ENCODE results near the gene AGK. TPM values are rescaled to one million over a fixed set of nuclear protein-coding genes. Genes with fewer than 3 reads are reported as not detected.

Gene AGK
- total RNA-seq, 1 experiment from 2014 or later: 32.2 TPM

DNA sequence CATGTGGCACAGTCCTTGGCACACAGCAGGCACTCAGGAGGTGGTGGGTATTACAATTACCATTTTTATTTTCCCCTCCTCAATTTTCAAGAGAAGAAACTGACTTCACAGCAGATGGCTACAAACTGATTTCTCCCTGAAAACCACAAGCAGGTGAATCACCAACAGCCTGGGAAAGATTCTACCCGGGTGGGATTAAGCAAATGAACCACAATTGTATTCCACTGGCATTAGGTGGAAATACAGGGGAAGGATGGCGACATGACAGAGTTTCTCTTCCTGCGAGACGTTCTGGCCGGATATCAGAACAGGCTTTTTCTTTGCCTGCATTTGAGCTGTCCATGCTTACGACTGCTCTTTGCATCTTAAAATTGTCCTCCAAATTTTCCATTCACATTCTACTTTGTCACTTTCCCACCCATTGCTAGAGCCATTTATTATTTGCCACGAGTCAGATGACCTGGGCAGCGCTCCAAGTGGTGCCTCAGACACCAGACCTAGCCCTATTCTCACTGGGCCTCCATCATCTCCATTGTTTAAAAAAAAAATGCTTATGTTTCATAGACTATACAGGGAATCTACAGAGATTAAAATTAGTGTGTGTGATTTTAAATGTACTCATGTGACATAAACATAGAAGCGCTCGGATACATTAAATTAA, 146.1 kb downstream of the AGK start (continued):
- TF ChIP-seq AFF4 (CRISPR knock-in tag; IDR thresholded peaks at IDR 0.05; ENCODE audit: borderline replicate concordance): no peak
- no peak for TF ChIP-seq JAZF1 (CRISPR knock-in tag; IDR thresholded peaks at IDR 0.05)
- no peak for TF ChIP-seq TEAD4 (CRISPR knock-in tag; IDR thresholded peaks at IDR 0.05)

GRCh38 chr7:141698247-141699015, 147.2 kb downstream of the AGK start:
- no peak overlapping the region for H3K27ac Mint-ChIP-seq
- H3K4me1 Mint-ChIP-seq: peaks cover 52% of the 10 kb centered on the region
- ChIA-PET CTCF (no interaction called here), POLR2A (no interaction called here)
- H3K27me3 Mint-ChIP-seq (ENCODE audit: low read depth): peaks cover 12% of the 10 kb centered on the region
- ATAC-seq (no peak), DNase-seq (ENCODE audit: low spot score) (no peak)
- no peaks in the 10 kb centered on the region for H3K36me3 Mint-ChIP-seq
- H3K4me3 Mint-ChIP-seq: no peak overlapping the region
- TF ChIP-seq NFE2L1 (CRISPR knock-in tag; IDR thresholded peaks at IDR 0.05) (no peak), NR2C2 (CRISPR knock-in tag; IDR thresholded peaks at IDR 0.05) (no peak), HMGXB4 (CRISPR knock-in tag; IDR thresholded peaks at IDR 0.05) (no peak), PRRX2 (CRISPR knock-in tag; IDR thresholded peaks at IDR 0.05) (no peak), CBFB (CRISPR knock-in tag; IDR thresholded peaks at IDR 0.05; ENCODE audit: low read depth) (no peak)
- TF ChIP-seq, protein P1, sequence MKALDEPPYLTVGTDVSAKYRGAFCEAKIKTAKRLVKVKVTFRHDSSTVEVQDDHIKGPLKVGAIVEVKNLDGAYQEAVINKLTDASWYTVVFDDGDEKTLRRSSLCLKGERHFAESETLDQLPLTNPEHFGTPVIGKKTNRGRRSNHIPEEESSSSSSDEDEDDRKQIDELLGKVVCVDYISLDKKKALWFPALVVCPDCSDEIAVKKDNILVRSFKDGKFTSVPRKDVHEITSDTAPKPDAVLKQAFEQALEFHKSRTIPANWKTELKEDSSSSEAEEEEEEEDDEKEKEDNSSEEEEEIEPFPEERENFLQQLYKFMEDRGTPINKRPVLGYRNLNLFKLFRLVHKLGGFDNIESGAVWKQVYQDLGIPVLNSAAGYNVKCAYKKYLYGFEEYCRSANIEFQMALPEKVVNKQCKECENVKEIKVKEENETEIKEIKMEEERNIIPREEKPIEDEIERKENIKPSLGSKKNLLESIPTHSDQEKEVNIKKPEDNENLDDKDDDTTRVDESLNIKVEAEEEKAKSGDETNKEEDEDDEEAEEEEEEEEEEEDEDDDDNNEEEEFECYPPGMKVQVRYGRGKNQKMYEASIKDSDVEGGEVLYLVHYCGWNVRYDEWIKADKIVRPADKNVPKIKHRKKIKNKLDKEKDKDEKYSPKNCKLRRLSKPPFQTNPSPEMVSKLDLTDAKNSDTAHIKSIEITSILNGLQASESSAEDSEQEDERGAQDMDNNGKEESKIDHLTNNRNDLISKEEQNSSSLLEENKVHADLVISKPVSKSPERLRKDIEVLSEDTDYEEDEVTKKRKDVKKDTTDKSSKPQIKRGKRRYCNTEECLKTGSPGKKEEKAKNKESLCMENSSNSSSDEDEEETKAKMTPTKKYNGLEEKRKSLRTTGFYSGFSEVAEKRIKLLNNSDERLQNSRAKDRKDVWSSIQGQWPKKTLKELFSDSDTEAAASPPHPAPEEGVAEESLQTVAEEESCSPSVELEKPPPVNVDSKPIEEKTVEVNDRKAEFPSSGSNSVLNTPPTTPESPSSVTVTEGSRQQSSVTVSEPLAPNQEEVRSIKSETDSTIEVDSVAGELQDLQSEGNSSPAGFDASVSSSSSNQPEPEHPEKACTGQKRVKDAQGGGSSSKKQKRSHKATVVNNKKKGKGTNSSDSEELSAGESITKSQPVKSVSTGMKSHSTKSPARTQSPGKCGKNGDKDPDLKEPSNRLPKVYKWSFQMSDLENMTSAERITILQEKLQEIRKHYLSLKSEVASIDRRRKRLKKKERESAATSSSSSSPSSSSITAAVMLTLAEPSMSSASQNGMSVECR (CRISPR knock-in tag; IDR thresholded peaks at IDR 0.05; ENCODE audit: borderline replicate concordance): no peak
- no peaks in the 10 kb centered on the region for H3K9me3 Mint-ChIP-seq

DNA sequence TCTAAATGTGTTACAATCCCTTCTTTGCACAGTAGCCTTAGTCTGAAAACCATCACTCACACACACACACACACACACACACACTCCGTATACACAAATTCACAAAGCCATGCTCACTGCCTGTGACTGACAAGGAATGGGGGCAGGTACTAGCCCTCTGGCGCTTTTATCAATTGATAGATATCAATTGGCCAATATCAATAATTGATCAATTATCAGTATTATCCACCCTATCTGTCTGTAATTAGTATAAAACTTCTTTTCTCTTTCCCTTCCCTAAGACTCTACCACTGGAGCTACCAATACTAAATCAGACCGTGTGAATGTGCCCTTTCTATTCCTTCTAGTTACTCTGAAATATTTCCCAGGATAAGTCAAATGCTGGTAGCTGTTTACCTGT, 148.7 kb downstream of the AGK start:
- no peaks in the 10 kb centered on the region for H3K9me3 Mint-ChIP-seq
- POLR2A ChIA-PET: no interaction called here
- TF ChIP-seq SMAD3 (CRISPR knock-in tag; IDR thresholded peaks at IDR 0.05; ENCODE audit: borderline replicate concordance) (no peak), ZNF671 (CRISPR knock-in tag; IDR thresholded peaks at IDR 0.05) (no peak), CREM (CRISPR knock-in tag; IDR thresholded peaks at IDR 0.05) (no peak), ERG (CRISPR knock-in tag; IDR thresholded peaks at IDR 0.05) (no peak), ZNF416 (CRISPR knock-in tag; IDR thresholded peaks at IDR 0.05) (no peak), ATF1 (CRISPR knock-in tag; IDR thresholded peaks at IDR 0.05) (no peak), MXD4 (CRISPR knock-in tag; IDR thresholded peaks at IDR 0.05; ENCODE audit: borderline replicate concordance) (no peak), ZNF423 (CRISPR knock-in tag; IDR thresholded peaks at IDR 0.05) (no peak), E2F1 (CRISPR knock-in tag; IDR thresholded peaks at IDR 0.05) (no peak)
- TF ChIP-seq, protein P2, sequence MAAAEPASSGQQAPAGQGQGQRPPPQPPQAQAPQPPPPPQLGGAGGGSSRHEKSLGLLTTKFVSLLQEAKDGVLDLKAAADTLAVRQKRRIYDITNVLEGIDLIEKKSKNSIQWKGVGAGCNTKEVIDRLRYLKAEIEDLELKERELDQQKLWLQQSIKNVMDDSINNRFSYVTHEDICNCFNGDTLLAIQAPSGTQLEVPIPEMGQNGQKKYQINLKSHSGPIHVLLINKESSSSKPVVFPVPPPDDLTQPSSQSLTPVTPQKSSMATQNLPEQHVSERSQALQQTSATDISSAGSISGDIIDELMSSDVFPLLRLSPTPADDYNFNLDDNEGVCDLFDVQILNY (CRISPR knock-in tag; IDR thresholded peaks at IDR 0.05): no peak

More for the DNA sequence above, 148.7 kb downstream of the AGK start:
- H3K4me3 Mint-ChIP-seq: peak overlapping the region; percentile 79
- no peak overlapping the region for H3K27ac Mint-ChIP-seq
- H3K4me1 Mint-ChIP-seq: peaks cover 53% of the 10 kb centered on the region
- peaks cover 17% of the 10 kb centered on the region for H3K27me3 Mint-ChIP-seq (ENCODE audit: low read depth)
- ATAC-seq: no peak
- DNase-seq (ENCODE audit: low spot score): no peak
- CTCF ChIA-PET: interaction anchor here (1.4 to 2.8 kb wide), 2 partner anchors 38 to 45 kb away, joined by 3 to 20 read pairs; partner anchors contain the start of gene SSBP1
- no peaks in the 10 kb centered on the region for H3K36me3 Mint-ChIP-seq
